Measurements from ENCODE around the gene LAMP2.

- TF ChIP-seq POLR2AphosphoS5 (IDR thresholded peaks at IDR 0.05; ENCODE audit: low read depth), result no peak
- TF ChIP-seq CTCF (conservative IDR thresholded peaks at IDR 0.05; ENCODE audit: low read depth in 2 of 2), result no peak
Observed at GRCh38 chrX:120474085-120474484, 5.0 kb upstream of the LAMP2 start.
